C4-2B (cell line): ENCODE results near the gene MVB12B.

ENCODE experiments used
- ZFX ChIP-seq: fragments of 450-650 bp; IDR thresholded peaks from 2 replicates; pipeline ENCODE4 v1.6.1; 2017
- TF ChIP-seq, protein P1 (sequence below): fragments of 450-650 bp; conservative IDR thresholded peaks from 2 replicates; pipeline ENCODE4 v1.5.1; 2017; ENCODE audit warnings: mild to moderate bottlenecking

- TF ChIP-seq, protein P1, sequence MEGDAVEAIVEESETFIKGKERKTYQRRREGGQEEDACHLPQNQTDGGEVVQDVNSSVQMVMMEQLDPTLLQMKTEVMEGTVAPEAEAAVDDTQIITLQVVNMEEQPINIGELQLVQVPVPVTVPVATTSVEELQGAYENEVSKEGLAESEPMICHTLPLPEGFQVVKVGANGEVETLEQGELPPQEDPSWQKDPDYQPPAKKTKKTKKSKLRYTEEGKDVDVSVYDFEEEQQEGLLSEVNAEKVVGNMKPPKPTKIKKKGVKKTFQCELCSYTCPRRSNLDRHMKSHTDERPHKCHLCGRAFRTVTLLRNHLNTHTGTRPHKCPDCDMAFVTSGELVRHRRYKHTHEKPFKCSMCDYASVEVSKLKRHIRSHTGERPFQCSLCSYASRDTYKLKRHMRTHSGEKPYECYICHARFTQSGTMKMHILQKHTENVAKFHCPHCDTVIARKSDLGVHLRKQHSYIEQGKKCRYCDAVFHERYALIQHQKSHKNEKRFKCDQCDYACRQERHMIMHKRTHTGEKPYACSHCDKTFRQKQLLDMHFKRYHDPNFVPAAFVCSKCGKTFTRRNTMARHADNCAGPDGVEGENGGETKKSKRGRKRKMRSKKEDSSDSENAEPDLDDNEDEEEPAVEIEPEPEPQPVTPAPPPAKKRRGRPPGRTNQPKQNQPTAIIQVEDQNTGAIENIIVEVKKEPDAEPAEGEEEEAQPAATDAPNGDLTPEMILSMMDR: no peak
- TF ChIP-seq ZFX: no peak
These were observed 37.4 kb downstream of the MVB12B start for GRCh38 chr9:126363847-126364671.
